MG63 (cell line): Measurements from ENCODE around the gene C7orf57. TPM values are rescaled to one million over a fixed set of nuclear protein-coding genes. Genes with fewer than 3 reads are reported as not detected.

Experiments
- DNase-seq: peaks from one replicate; pipeline ENCODE4 v3.0.0-alpha.2; 2020
- H3K27me3 ChIP-seq: fragments of 250-450 bp; sonication (Bioruptor Pico); 2 replicates; pipeline ENCODE4 v1.5.1; 2020; ENCODE audit warnings: mild to moderate bottlenecking, moderate library complexity
- H3K36me3 ChIP-seq: fragments of 250-450 bp; sonication (Bioruptor Pico); 2 replicates; pipeline ENCODE4 v1.5.1; 2020; ENCODE audit warnings: mild to moderate bottlenecking, moderate library complexity
- H3K4me3 ChIP-seq: fragments of 250-450 bp; sonication (Bioruptor Pico); 2 replicates; pipeline ENCODE4 v1.5.1; 2020; ENCODE audit warnings: mild to moderate bottlenecking, moderate library complexity
- H3K9me3 ChIP-seq: fragments of 250-450 bp; sonication (Bioruptor Pico); 2 replicates; pipeline ENCODE4 v1.5.1; 2020; ENCODE audit warnings: mild to moderate bottlenecking, moderate library complexity
- total RNA-seq: library from RNA; depleted of rRNA; stranded (reverse); fragments of >200 nt; shearing (Covaris generic); gene quantifications from 2 replicates; pipeline ENCODE4 v1.2.3, GENCODE V29; 2014; ENCODE audit warnings: low replicate concordance

The C7orf57 gene
- total RNA-seq, 1 experiment from 2014 or later, result 0.23 TPM

DNA sequence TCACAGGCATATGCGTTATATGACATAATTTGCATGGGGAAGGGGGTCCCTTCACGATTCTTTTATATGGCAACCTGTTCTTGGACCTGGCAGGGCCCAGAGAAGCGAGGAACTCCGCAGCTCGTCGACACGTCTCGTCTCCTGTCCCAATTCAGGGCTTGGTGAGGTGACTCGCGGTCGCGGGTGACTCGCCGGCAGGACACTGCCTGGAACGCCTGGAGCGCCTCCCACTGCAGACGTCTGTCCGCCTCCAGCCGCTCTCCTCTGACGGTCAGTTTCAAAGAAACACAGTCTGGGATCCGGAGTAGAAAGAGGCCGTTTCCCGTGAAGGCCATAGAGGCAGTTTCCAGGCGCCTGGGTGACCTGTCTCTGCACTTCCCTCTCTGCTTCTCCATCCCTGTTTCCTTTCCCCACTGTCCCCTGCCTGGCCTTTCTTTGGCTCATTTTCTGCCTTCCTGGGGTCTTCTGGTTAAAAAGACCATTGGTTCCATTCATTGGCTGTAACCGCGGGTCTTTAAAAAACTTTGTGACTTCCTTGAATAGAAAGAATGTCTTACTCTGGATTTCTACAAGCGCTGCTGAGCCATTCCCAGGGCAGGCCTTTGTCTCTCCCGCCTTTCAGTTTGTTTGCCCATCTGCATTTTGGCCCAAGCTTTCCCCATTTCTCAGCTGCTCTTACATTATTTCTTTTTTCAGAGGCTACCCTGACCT lies 54.9 kb downstream of the C7orf57 start:
- H3K27me3 ChIP-seq, result no peaks in the 10 kb centered on the region
- DNase-seq, result no peak
- H3K9me3 ChIP-seq, result no peaks in the 10 kb centered on the region
- H3K36me3 ChIP-seq, result no peaks in the 10 kb centered on the region
- H3K4me3 ChIP-seq, result no peak overlapping the region

DNA sequence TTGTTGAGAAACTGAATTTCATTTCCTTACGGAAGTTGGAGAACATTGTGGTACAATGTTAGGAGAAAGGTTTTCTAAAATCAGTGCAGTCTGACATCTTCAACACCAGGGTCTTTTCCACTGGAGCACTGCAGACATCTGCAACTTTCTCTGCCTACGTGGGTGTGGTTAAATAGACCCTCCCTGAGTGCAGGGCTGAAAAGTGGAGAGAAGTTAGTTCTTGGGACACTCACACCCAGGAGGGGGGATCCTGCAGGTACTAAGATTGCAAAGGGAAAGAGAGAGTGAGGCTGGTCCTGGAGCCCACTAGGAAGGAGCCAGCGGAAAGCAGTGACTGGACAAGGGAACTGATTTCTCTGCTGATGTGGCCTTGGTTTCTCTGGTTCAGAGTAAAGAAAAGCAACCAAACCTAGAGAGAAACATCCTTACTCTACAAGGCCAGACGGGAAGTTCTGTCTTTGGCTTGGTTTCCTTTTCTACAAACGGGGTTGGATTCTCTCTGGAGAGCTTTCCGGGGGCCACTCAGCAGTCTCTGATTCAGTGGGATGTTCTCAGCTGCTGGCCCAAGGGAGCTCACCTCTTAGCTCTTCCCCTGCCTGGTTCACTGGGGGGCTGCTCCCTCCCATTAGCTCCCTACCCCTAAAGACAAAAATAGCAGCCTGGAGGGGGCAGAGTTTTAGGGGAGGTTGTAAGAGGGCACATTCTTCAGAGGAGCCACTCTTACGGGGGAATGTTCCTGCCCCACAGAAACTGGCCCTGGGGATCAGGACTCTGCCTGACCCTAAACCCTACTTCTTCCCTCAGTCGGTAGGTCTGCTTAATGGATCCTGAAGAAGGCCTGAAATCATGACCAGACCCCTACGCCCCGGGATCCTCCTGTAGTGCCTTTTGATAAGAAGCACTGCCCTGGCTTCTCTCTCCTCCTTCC lies 56.4 kb downstream of the C7orf57 start:
- Histone ChIP-seq H3K9me3 (no peaks in the 10 kb centered on the region), H3K27me3 (no peaks in the 10 kb centered on the region), H3K4me3 (no peak overlapping the region), H3K36me3 (no peaks in the 10 kb centered on the region)
- no peak for DNase-seq

DNA sequence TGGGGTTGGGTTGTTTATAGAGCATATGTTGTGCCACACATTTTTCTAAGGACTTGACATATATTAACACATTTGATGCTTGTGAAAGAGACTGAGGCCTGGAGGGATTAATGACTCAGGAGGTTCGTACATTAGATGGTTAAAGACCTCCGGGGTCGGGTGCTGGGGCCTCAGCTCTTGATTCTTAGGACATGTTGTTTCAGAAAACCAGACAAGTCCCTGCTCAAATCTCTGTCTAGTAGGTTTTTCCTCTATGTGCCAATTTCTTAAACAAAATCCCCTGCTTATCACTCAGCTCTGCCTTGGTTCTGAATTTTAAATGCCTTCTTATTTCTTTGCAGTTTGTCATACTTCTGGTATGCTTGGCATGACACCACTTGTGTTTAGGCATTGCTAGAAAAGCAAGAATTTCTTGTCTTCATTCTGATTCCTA lies 59.5 kb downstream of the C7orf57 start:
- Histone ChIP-seq H3K9me3 (no peaks in the 10 kb centered on the region), H3K36me3 (no peaks in the 10 kb centered on the region), H3K27me3 (no peaks in the 10 kb centered on the region), H3K4me3 (no peak overlapping the region)
- no peak for DNase-seq

DNA sequence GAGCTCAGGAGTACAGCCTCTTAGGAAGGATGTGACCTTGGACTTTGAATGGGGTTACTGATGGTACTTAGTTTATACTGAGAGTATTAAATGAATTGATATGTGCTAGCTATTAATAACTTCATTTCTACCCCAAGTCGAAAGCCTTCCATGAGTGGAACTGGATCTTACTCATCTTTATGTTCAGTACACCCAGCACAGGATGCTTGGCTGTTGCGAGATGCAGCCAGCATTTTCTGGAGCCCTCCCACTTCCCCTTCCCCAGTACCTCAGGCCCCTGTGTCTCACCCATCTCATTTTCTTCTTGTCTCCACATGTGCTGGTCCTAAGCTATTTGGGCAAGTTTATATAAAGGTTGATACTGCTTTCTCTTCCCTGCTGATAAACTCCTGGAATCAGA lies 60.9 kb downstream of the C7orf57 start:
- Histone ChIP-seq H3K4me3 (no peak overlapping the region), H3K36me3 (no peaks in the 10 kb centered on the region), H3K27me3 (no peaks in the 10 kb centered on the region), H3K9me3 (no peaks in the 10 kb centered on the region)
- no peak for DNase-seq

DNA sequence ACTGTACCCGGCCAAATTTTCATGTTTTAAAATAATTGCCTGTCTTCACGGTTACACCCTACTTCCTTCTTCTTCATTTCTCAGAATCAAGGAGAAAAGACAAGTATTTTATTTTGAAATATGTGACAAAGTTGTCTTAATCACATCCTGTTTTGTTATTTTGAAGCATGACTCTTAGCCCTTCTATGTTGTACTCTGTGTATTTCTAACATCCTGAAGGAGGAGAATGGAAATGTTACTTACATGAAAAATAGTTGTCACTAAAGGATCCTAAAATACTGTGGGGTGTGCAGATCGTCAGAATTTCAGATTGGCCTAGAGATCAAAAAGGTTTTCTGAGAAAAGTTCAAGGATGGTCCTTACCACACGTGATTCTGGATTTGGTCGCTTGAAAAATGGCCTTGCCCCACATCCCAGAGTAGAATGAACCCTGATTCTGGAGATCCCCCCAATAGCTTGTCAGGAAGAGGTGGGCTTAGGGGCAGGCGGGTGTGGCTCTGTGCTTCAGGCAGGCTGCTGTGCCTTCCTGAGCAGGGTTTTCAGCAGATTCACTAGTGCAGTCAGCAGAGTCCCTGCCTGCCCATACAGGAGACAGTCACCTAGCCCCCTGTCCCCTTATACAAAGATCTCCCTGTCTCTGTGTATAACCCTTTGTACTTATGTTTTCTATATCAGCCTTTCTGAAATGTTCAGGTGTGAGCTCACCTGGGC lies 62.3 kb downstream of the C7orf57 start:
- Histone ChIP-seq H3K4me3 (no peak overlapping the region), H3K36me3 (no peaks in the 10 kb centered on the region), H3K9me3 (no peaks in the 10 kb centered on the region), H3K27me3 (no peaks in the 10 kb centered on the region)
- no peak for DNase-seq

DNA sequence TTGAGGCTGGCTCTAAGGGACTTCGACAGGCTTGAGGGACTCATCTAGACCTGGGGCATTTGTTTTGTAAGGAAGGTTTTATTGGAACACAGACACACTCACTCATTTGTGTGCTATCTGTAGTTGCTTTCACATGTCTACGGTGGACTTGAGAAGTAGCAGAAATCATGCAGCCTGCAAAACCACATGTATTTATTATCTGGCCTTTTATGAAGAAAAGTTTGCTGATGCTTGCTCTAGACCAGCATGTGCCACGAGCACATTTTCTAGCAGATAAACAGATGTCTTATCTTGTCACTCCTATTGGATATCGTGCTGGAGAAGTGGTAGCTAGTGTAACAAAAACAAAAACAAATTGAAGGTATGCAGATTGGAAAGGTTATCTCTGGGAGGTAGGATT lies 63.5 kb downstream of the C7orf57 start:
- Histone ChIP-seq H3K27me3 (no peaks in the 10 kb centered on the region), H3K4me3 (no peak overlapping the region), H3K36me3 (no peaks in the 10 kb centered on the region), H3K9me3 (no peaks in the 10 kb centered on the region)
- no peak for DNase-seq

DNA sequence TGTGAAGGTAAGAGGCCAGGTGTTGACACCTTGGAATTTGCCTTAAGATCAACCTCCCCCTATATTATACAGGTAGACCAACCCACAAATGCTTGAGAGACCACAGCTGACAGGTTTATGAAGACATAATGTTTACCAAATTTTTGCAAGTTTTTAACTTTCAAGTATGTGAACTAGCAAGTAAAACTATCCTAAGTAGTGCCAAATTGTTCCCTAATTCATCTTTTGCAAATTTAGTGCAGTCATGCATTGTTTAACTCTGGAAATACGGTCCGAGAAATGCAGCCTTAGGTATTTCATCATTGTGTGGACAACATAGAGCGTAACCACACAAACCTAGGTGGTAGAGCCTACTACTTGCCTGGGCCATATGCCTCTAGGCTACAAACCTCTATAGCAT lies 64.4 kb downstream of the C7orf57 start:
- Histone ChIP-seq H3K9me3 (no peaks in the 10 kb centered on the region), H3K4me3 (no peak overlapping the region), H3K27me3 (no peaks in the 10 kb centered on the region), H3K36me3 (no peaks in the 10 kb centered on the region)
- DNase-seq, result no peak

DNA sequence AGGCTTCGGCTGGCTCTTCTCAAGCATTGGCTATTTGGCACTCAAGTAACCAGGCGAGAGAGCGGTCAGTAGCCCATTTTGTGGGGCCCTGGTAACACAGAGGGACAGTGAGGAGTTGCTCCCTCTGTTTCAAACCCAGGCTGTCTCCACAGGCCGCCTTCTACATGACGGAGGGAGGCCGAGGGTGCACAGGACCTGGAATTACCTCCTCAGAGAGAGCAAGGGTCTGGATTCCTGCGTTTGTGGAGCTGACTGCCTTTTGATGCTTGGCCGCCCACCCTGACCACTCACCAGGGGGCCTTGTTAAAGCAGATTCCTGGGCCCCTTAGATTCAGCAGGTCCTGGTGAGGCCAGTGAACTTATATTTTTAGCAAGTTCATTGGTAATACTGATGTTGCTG lies 66.0 kb downstream of the C7orf57 start:
- Histone ChIP-seq H3K4me3 (no peak overlapping the region), H3K36me3 (no peaks in the 10 kb centered on the region)
- DNase-seq, result no peak

DNA sequence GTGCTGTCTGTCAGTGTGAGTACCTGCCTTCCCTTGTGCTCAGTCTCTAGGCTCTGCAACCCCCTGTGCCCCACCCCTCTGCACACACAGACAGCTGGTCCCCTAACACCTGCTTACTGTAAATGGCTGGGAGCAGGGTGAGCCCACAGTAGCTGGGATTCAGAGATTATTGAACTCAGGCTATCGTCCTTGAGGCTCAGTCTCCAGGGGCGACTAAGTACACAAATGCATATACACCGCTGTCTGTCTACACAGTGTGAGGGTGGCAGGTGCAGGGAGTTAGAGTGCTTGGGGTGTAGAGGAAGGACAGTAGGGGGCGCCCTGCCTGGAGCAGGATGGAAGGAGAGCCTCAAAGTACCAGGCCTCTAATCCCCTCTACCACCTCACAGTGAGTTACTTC lies 66.6 kb downstream of the C7orf57 start:
- no peak overlapping the region for H3K4me3 ChIP-seq
- H3K36me3 ChIP-seq, result no peaks in the 10 kb centered on the region
- no peaks in the 10 kb centered on the region for H3K27me3 ChIP-seq
- DNase-seq, result no peak
- H3K9me3 ChIP-seq, result no peaks in the 10 kb centered on the region

More for the DNA sequence above, 66.0 kb downstream of the C7orf57 start:
- Histone ChIP-seq H3K27me3 (no peaks in the 10 kb centered on the region), H3K9me3 (no peaks in the 10 kb centered on the region)

DNA sequence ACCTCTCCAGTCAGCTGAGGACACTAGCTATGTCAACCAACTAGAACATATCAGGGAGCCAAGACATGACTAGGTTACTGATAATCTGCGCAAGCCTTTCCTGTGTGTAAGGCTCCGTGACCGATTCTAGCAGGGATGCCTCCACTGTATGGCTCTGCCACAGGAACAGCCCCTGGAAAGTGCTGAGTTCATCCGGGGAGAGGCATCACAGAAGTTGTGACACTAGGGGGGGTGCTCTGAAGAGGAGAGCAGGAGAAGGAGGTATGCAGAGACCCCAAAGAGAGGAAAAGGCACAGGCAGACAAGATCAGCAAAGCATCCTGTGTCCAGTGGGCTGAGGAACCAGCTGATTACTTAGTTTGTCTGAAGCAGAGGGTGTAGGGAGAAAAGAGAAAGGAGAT lies 67.2 kb downstream of the C7orf57 start:
- Histone ChIP-seq H3K27me3 (no peaks in the 10 kb centered on the region), H3K36me3 (no peaks in the 10 kb centered on the region), H3K9me3 (no peaks in the 10 kb centered on the region), H3K4me3 (no peak overlapping the region)
- no peak for DNase-seq

DNA sequence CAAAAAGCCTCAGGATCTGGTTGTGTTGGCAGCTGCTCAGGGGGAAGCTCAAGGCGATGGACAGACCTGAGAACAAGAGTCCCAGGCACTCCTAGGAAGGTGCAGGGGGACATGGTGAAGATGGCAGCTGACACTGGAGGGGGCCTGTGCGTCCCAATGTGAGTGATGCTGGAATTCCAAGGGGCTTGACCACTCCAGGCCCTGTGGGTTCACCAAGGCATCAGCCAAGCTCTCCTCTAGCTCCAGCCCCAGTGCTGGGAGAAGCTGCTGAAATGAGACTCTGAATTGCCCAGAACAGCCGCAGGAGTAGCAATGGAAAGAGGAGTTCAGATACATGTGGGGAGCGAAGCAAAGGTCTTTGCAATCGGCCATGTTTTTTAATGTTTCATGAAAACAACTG lies 69.7 kb downstream of the C7orf57 start:
- H3K4me3 ChIP-seq, result no peak overlapping the region
- DNase-seq, result no peak
- no peaks in the 10 kb centered on the region for H3K27me3 ChIP-seq
- no peaks in the 10 kb centered on the region for H3K9me3 ChIP-seq
- H3K36me3 ChIP-seq, result no peaks in the 10 kb centered on the region

DNA sequence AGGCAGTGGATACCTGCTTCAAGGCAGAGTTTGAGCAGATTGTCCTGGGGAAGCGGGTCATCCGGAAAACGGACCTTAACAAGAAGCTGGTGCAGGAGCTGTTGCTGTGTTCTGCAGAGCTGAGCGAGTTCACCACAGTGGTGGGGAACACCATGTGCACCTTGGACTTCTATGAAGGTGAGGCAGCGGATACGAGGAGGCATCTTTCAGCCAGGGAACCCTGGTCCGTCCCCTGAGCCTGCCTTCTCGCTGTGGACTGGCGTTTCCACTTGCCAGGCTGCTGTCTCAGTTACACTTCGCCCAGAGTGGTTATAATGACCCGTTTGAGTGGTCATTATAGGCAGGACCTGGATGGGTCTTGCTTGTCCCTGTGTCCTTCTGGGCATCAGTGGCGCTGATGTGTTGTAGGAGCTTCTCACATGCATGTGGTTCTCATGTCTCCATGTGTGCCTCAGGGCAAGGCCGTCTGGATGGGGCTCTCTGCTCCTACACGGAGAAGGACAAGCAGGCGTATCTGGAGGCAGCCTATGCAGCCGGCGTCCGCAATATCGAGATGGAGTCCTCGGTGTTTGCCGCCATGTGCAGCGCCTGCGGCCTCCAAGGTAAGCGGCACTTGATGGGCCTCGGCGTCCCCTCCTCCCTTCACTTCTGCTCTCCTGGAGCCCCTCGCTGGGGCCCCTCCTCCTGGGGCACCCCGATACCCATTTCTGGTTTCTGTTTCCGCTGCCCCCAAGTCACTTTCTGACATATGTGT lies 71.7 kb downstream of the C7orf57 start:
- Histone ChIP-seq H3K4me3 (no peak overlapping the region), H3K36me3 (no peaks in the 10 kb centered on the region), H3K9me3 (no peaks in the 10 kb centered on the region), H3K27me3 (no peaks in the 10 kb centered on the region)
- no peak for DNase-seq

DNA sequence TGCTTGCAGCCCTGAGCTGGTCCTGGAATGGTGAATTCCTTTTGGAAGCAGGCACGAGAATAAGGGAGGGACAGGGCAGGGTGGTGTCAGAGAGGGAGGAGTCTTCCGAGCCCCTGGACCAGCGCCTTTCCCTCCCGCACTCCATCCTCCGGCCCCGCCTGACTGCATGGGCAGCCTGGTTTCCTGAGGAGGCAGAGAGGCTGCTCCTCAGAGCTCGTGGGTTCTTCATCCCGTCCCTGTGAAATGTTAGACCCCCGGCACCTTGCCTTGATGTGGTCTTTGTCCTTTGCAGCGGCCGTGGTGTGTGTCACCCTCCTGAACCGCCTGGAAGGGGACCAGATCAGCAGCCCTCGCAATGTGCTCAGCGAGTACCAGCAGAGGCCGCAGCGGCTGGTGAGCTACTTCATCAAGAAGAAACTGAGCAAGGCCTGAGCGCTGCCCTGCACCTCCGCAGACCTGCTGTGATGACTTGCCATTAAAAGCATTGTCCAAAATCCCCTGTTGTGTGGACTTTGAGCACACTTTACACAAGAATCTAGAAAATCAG lies 72.7 kb downstream of the C7orf57 start:
- Histone ChIP-seq H3K27me3 (no peaks in the 10 kb centered on the region), H3K36me3 (no peaks in the 10 kb centered on the region), H3K4me3 (no peak overlapping the region), H3K9me3 (no peaks in the 10 kb centered on the region)
- DNase-seq, result no peak

DNA sequence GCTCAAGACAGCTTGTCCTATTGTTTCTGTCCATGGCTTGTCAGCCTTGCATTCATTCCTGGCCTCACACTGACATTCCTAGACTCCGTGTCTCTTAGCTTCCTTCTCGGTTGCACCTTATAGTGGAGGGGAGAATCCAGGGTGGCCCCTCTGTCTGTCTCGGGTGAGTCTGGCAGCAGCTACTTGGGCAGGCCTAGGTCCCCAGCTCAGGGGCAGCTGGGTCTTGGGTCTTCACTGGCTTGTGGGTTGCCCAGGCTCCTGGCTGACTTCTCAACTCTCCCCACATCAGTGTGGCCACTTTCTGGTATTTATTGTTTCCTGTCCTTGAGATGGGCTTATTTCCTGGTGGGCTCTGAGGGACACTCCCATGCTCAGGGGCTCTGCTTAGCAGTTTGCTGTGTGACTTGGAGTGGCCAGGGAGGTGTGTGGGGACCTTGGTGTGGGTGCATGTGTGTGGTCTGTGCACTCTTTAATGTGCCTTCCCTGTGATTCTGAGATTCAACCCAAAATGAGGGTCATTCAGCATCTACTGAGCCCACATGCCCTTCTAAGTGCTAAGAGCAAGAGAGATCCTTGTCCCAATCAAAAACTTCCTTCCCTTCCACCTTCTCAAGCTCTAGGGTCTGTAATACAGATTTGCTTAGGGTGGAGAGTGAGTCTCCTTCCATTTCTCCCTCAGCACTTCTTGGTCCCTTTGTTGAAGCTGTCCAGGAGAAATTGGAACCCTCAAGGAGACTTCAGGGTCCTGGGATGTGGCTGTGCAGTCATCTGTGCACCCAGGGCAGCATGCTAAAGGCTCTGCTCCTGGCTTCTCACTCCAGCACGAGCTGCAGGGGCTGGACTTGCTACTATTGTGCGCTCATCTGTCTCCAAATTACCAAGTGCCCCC lies 73.9 kb downstream of the C7orf57 start:
- H3K27me3 ChIP-seq, result no peaks in the 10 kb centered on the region
- no peaks in the 10 kb centered on the region for H3K9me3 ChIP-seq
- no peak for DNase-seq
- H3K36me3 ChIP-seq, result no peaks in the 10 kb centered on the region
- H3K4me3 ChIP-seq, result no peak overlapping the region

DNA sequence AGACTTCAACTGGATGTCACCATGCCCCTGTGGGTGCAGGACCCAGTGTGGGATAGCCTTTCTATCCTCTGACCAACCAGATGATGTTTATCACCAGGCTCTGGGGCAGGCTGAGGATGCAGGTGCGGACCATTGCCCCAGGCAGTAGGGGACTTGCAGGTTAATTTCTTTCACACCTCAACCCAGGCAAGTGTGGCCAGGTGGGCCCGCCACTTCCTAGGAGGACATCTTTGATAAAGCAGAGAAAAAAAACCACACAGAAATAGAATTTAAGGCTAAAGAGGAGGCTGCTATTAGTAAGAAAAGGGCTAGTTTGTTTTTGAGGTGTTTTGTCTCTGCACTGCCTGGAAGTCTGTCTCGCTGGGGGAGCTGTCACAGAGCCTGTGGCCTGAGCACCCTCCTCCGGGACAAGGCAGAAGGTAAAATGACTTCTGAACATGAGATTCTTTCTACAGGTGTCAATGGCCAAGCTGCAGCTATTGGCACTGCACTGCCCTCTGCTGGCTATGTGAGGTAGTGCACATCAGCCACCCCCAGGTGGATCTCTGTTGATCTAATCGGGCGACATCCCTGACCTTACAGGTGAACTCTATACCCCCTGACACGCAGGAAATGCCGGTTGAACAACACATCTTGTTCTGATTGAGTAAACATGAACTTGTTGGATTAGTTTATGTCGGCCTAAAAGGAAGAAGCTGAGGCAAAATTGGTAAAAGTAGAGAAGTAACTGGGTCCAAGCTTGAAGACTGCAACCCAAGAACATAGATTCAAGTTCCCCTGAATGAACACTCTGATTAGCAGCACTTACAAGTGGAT lies 74.7 kb downstream of the C7orf57 start:
- no peak overlapping the region for H3K4me3 ChIP-seq
- peak; percentile 33 for DNase-seq
- H3K9me3 ChIP-seq, result no peaks in the 10 kb centered on the region
- no peaks in the 10 kb centered on the region for H3K27me3 ChIP-seq
- no peaks in the 10 kb centered on the region for H3K36me3 ChIP-seq
